IMR-90 (cell line): ENCODE data around the gene DIP2C. TPM values are rescaled to one million over a fixed set of nuclear protein-coding genes. Genes with fewer than 3 reads are reported as not detected.

Experiments
- ATAC-seq: fragments of 200-7000 bp; cut with Tn5 transposase; 2 replicates; pipeline ENCODE4 v1.9.1; 2020; ENCODE audit warnings: low read depth, mild to moderate bottlenecking, moderate library complexity
- BruUV-seq: library from RNA; stranded (reverse); fragments of 400-500 nt; replicated peaks from 2 replicates; lab custom pipeline; 2021; lab: Mats Ljungman, UMichigan
- CTCF ChIA-PET: fragments of 300-600 bp; formaldehyde crosslinking; extraction: SDS; loops from one replicate; lab custom pipeline; 2021; ENCODE audit warnings: antibody characterized with exemption; lab: Yijun Ruan, JAX
- POLR2A ChIA-PET: fragments of 300-600 bp; sonication (Branson Sonifier 250); formaldehyde crosslinking; loops from one replicate; lab custom pipeline; 2022; ENCODE audit warnings: antibody characterized with exemption; ENCODE audit not compliant: unreplicated experiment; lab: Charles Lee
- DNase-seq: peaks from one replicate; pipeline ENCODE4 v3.0.0; 2013
- H2AFZ ChIP-seq: replicated peaks from 2 replicates; pipeline ENCODE3; 2013; ENCODE audit warnings: low read length, mild to moderate bottlenecking; ENCODE audit not compliant: poor library complexity
- H2AK5ac ChIP-seq: 2 replicates; pipeline ENCODE4 v1.6.1; 2013; ENCODE audit warnings: low read depth, low read length, inconsistent platforms
- H2AK9ac ChIP-seq: replicated peaks from 2 replicates; pipeline ENCODE3; 2013; ENCODE audit warnings: mild to moderate bottlenecking, low read depth, low read length, moderate library complexity; ENCODE audit not compliant: poor library complexity
- H2BK120ac ChIP-seq: 2 replicates; pipeline ENCODE4 v1.6.1; 2013; ENCODE audit warnings: low read depth, low read length, inconsistent platforms
- H2BK15ac ChIP-seq: 3 replicates; pipeline ENCODE4 v1.6.1; 2013; ENCODE audit warnings: low read depth, low read length, inconsistent platforms
- H2BK20ac ChIP-seq: 2 replicates; pipeline ENCODE4 v1.6.1; 2013; ENCODE audit warnings: low read depth, mild to moderate bottlenecking, inconsistent platforms, low read length, moderate library complexity
- H2BK5ac ChIP-seq: 2 replicates; pipeline ENCODE4 v1.6.1; 2013; ENCODE audit warnings: mild to moderate bottlenecking, low read depth, low read length, inconsistent platforms; ENCODE audit not compliant: poor library complexity, severe bottlenecking
- H3K14ac ChIP-seq: replicated peaks from 2 replicates; pipeline ENCODE4 v1.6.1; 2013; ENCODE audit warnings: low read depth, low read length, inconsistent platforms
- H3K18ac ChIP-seq: 2 replicates; pipeline ENCODE4 v1.6.1; 2013; ENCODE audit warnings: low read depth, low read length, control low read depth
- H3K23ac ChIP-seq: 2 replicates; pipeline ENCODE4 v1.6.1; 2013; ENCODE audit warnings: low read depth, low read length, inconsistent platforms
- H3K27ac ChIP-seq: 2 replicates; pipeline ENCODE4 v1.5.1; 2013; ENCODE audit warnings: mild to moderate bottlenecking, control low read depth, low read length; ENCODE audit not compliant: insufficient read depth
- H3K27me3 ChIP-seq: 2 replicates; pipeline ENCODE4 v1.6.1; 2013; ENCODE audit warnings: low read length; ENCODE audit not compliant: control insufficient read depth, insufficient read depth
- H3K36me3 ChIP-seq: 2 replicates; pipeline ENCODE4 v1.6.1; 2013; ENCODE audit warnings: low read length, mixed read lengths; ENCODE audit not compliant: control insufficient read depth, insufficient read depth
- H3K4ac ChIP-seq: 2 replicates; pipeline ENCODE4 v1.6.1; 2013; ENCODE audit warnings: low read depth, low read length, inconsistent platforms
- H3K4me1 ChIP-seq: 2 replicates; pipeline ENCODE4 v1.6.1; 2013; ENCODE audit warnings: low read length, mixed read lengths; ENCODE audit not compliant: control insufficient read depth, insufficient read depth
- H3K4me2 ChIP-seq: 2 replicates; pipeline ENCODE4 v1.6.1; 2013; ENCODE audit warnings: low read depth, mild to moderate bottlenecking, control low read depth, low read length, moderate library complexity
- H3K4me3 ChIP-seq: 2 replicates; pipeline ENCODE4 v1.5.1; 2013; ENCODE audit warnings: low read depth, mild to moderate bottlenecking, control low read depth, low read length, moderate library complexity; ENCODE audit not compliant: insufficient read depth
- H3K56ac ChIP-seq: 2 replicates; pipeline ENCODE4 v1.6.1; 2013; ENCODE audit warnings: low read length, inconsistent platforms; ENCODE audit not compliant: insufficient read depth; ENCODE audit errors: extremely low read depth
- H3K79me1 ChIP-seq, 2 experiments: 2 replicates each; pipeline ENCODE4 v1.6.1; 2013; ENCODE audit warnings: low read length in 2 of 2, inconsistent platforms in 1 of 2, low read depth in 1 of 2
- H3K9ac ChIP-seq: 2 replicates; pipeline ENCODE4 v1.6.1; 2013; ENCODE audit warnings: low read depth, low read length, control low read depth
- H3K9me1 ChIP-seq: 2 replicates; pipeline ENCODE4 v1.6.1; 2013; ENCODE audit warnings: low read length, inconsistent platforms; ENCODE audit not compliant: insufficient read depth
- H3K9me3 ChIP-seq: 2 replicates; pipeline ENCODE4 v1.6.1; 2013; ENCODE audit warnings: low read length; ENCODE audit not compliant: control insufficient read depth, insufficient read depth
- H4K20me1 ChIP-seq: 2 replicates; pipeline ENCODE4 v1.6.1; 2013; ENCODE audit warnings: low read length, inconsistent platforms; ENCODE audit not compliant: insufficient read depth
- H4K5ac ChIP-seq: 2 replicates; pipeline ENCODE4 v1.6.1; 2013; ENCODE audit warnings: mild to moderate bottlenecking, low read depth, low read length, control low read depth
- H4K8ac ChIP-seq, 2 experiments: 2 replicates each; pipeline ENCODE4 v1.6.1; 2013; ENCODE audit warnings: low read depth in 2 of 2, low read length in 2 of 2, control low read depth in 1 of 2, inconsistent platforms in 1 of 2
- H4K91ac ChIP-seq: 2 replicates; pipeline ENCODE4 v1.6.1; 2013; ENCODE audit warnings: low read depth, low read length, inconsistent platforms; ENCODE audit not compliant: insufficient read depth
- CEBPB ChIP-seq: IDR thresholded peaks from 2 replicates; pipeline ENCODE4 v1.6.1; 2012; ENCODE audit warnings: low read depth, low read length, improper control_type of control experiment
- CHD1 ChIP-seq: IDR thresholded peaks from 2 replicates; pipeline ENCODE4 v1.6.1; 2012; ENCODE audit warnings: low read depth, low read length, improper control_type of control experiment
- MXI1 ChIP-seq: IDR thresholded peaks from 2 replicates; pipeline ENCODE4 v1.6.1; 2012; ENCODE audit warnings: low read depth, mild to moderate bottlenecking, low read length, moderate library complexity, borderline replicate concordance
- POLR2A ChIP-seq: IDR thresholded peaks from 2 replicates; pipeline ENCODE4 v1.6.1; 2012; ENCODE audit warnings: mild to moderate bottlenecking, low read depth, low read length
- RAD21 ChIP-seq: IDR thresholded peaks from 2 replicates; pipeline ENCODE4 v1.6.1; 2012; ENCODE audit warnings: low read length, improper control_type of control experiment
- WGBS, 2 experiments: methylation state at CpG; one replicate each; pipeline versions ENCODE4 v1.1.5 to v1.1.7; 2013; ENCODE audit warnings: missing lambda C conversion rate in 2 of 2; ENCODE audit not compliant: insufficient read length in 1 of 2; ENCODE audit errors: extremely low coverage in 2 of 2; 5-methylcytosine and 5-hydroxymethylcytosine counted together
- dilution Hi-C: fragments of 300-500 bp; cut with HindIII; formaldehyde crosslinking; loops from one replicate; pipeline ENCODE4 v1.14.3; 2018; ENCODE audit warnings: low sequenced_read_pairs; ENCODE audit not compliant: unreplicated experiment
- in situ Hi-C: fragments of 300-500 bp; cut with MboI; formaldehyde crosslinking; loops from 3 replicates; pipeline ENCODE4 v1.14.3; 2019; ENCODE audit warnings: low sequenced_read_pairs, inconsistent platforms, mixed read lengths
- intact Hi-C: fragments of 100-400 bp; cut with micrococcal nuclease; formaldehyde crosslinking; loops from 2 replicates; pipeline ENCODE4 v1.10.0; 2022
- polyA plus RNA-seq, 3 experiments: library from polyadenylated mRNA; depleted of rRNA; stranded (reverse); fragments of >200 nt; gene quantifications; 2 replicates each; pipeline ENCODE4 v1.2.3, GENCODE V29; 2012; ENCODE audit warnings: low replicate concordance in 1 of 3
- total RNA-seq: library from RNA; depleted of rRNA; stranded (reverse); fragments of >200 nt; gene quantifications from 2 replicates; pipeline ENCODE4 v1.2.3, GENCODE V29; 2012

The DIP2C gene
- total and polyA plus RNA-seq, 2 of the 4 experiments (the other 2 are of a cell fraction) = 8.6 to 17.3 TPM

GRCh38 chr10:613271-614138 lies 76.0 kb downstream of the DIP2C start:
- H3K36me3 ChIP-seq = no peaks in the 10 kb centered on the region
- H2BK5ac ChIP-seq = no peak overlapping the region
- DNase-seq (no peak), ATAC-seq (no peak)
- in situ Hi-C loops (no loop called here), intact Hi-C loops (no loop called here), dilution Hi-C loops (no loop called here)
- H3K4me1 ChIP-seq = peaks cover 45% of the 10 kb centered on the region
- WGBS, 2 experiments = 81% methylated on average over 13 of the region's 19 CpGs; no CpG with 5 or more reads in 1 of the 2 experiments
- H2BK120ac ChIP-seq = no peak overlapping the region
- no peak for TF ChIP-seq CEBPB
- no peak for TF ChIP-seq MXI1
- no peak for TF ChIP-seq RAD21
- TF ChIP-seq POLR2A = no peak
- TF ChIP-seq CHD1 = no peak
- peaks cover 84% of the 10 kb centered on the region for H4K20me1 ChIP-seq
- POLR2A ChIA-PET = no interaction called here
- H3K18ac ChIP-seq = no peak overlapping the region
- no peak overlapping the region for H4K8ac ChIP-seq
- H3K4me2 ChIP-seq = no peak overlapping the region
- H3K9me1 ChIP-seq = peaks cover 57% of the 10 kb centered on the region
- CTCF ChIA-PET = no interaction called here
- no peak overlapping the region for H2BK15ac ChIP-seq
- H3K27me3 ChIP-seq = no peaks in the 10 kb centered on the region
- H2AK5ac ChIP-seq = peak overlapping the region; percentile 80
- no peak overlapping the region for H3K4me3 ChIP-seq
- no peak overlapping the region for H3K27ac ChIP-seq
- H3K14ac ChIP-seq = 0 out of 2 replicates have a peak overlapping the region, but pooled peaks have one; percentile 44
- no peak overlapping the region for H3K56ac ChIP-seq
- no peak overlapping the region for H2BK20ac ChIP-seq
- H3K23ac ChIP-seq = peak overlapping the region; percentile 32; the same call in 1 of the 2 replicates
- no peak overlapping the region for H4K91ac ChIP-seq
- H3K9ac ChIP-seq = no peak overlapping the region
- no peak overlapping the region for H4K5ac ChIP-seq
- BruUV-seq = no TSS peak
- H3K79me1 ChIP-seq = peaks cover 37 to 88% of the 10 kb centered on the region in 2 experiments
- H3K4ac ChIP-seq = peak overlapping the region; percentile 8; the same call in 1 of the 2 replicates
- no peak overlapping the region for H2AFZ ChIP-seq
- H3K9me3 ChIP-seq = no peaks in the 10 kb centered on the region
- H2AK9ac ChIP-seq = no peak overlapping the region
